Upper lobe of left lung (tissue), 4 donors: ENCODE data around the gene PTGDS.

Experiments used
- CTCF ChIP-seq, 6 experiments: fragments of 450-650 bp in 4 of 6; fragments of 200-600 bp in 2 of 6; sonication (generic) in 2 of 6; IDR thresholded peaks; one replicate each; pipeline ENCODE4 v1.5.1; 2016 to 2019; ENCODE audit warnings: antibody characterized with exemption in 6 of 6
- EP300 ChIP-seq, 4 donors: sonication (generic); formaldehyde crosslinking; IDR thresholded peaks; one replicate each; pipeline ENCODE4 v1.5.1; 2017; ENCODE audit warnings: antibody characterized with exemption in 4 of 4, control low read depth in 2 of 4
- POLR2A ChIP-seq, 4 donors: fragments of 450-650 bp; IDR thresholded peaks; one replicate each; pipeline ENCODE4 v1.5.1; 2016 to 2017; ENCODE audit warnings: antibody characterized with exemption in 4 of 4, mild to moderate bottlenecking in 2 of 4
- POLR2AphosphoS5 ChIP-seq, 2 donors: sonication (generic); formaldehyde crosslinking; IDR thresholded peaks; one replicate each; pipeline ENCODE4 v1.5.1; 2017; ENCODE audit warnings: antibody characterized with exemption in 2 of 2

- TF ChIP-seq CTCF (IDR thresholded peaks at IDR 0.05) (no peak), POLR2A (IDR thresholded peaks at IDR 0.05) (no peak), EP300 (IDR thresholded peaks at IDR 0.05) (no peak), POLR2AphosphoS5 (IDR thresholded peaks at IDR 0.05) (no peak)
Observed at GRCh38 chr9:137018761-137019559, 41.7 kb downstream of the PTGDS start.
